Small intestine (tissue), 7 donors: ENCODE measurements around the gene GAMT. TPM values are rescaled to one million over a fixed set of nuclear protein-coding genes. Genes with fewer than 3 reads are reported as not detected.

Source experiments
- DNase-seq, 2 donors: peaks; one replicate each; pipeline versions ENCODE4 v3.0.0 to v3.0.0-alpha.2; 2013
- FAIRE-seq: peaks from 2 replicates; lab custom pipeline; 2012; peaks lifted over from hg19 to GRCh38; lab: Jason Lieb, UNC
- H3K27ac ChIP-seq, 3 donors: one replicate each; pipeline ENCODE4 v1.5.1; 2013; ENCODE audit warnings: low read length in 2 of 3, mild to moderate bottlenecking in 2 of 3, control low read depth in 1 of 3, inconsistent platforms in 1 of 3, low read depth in 1 of 3, moderate library complexity in 1 of 3
- H3K27me3 ChIP-seq, 3 donors: one replicate each; pipeline ENCODE4 v1.6.1; 2013; ENCODE audit warnings: low read length in 3 of 3, inconsistent platforms in 1 of 3; ENCODE audit not compliant: control insufficient read depth in 3 of 3, insufficient read depth in 3 of 3
- H3K36me3 ChIP-seq, 3 donors: one replicate each; pipeline ENCODE4 v1.6.1; 2013; ENCODE audit warnings: low read length in 3 of 3, inconsistent platforms in 1 of 3, low read depth in 1 of 3, mild to moderate bottlenecking in 1 of 3, moderate library complexity in 1 of 3; ENCODE audit not compliant: control insufficient read depth in 3 of 3, insufficient read depth in 2 of 3
- H3K4me1 ChIP-seq, 3 donors: one replicate each; pipeline ENCODE4 v1.6.1; 2013; ENCODE audit warnings: low read length in 2 of 3, inconsistent platforms in 1 of 3, low read depth in 1 of 3, mild to moderate bottlenecking in 1 of 3, moderate library complexity in 1 of 3; ENCODE audit not compliant: control insufficient read depth in 3 of 3, insufficient read depth in 2 of 3
- H3K4me3 ChIP-seq, 3 donors: one replicate each; pipeline ENCODE4 v1.5.1; 2013; ENCODE audit warnings: low read length in 3 of 3, control low read depth in 1 of 3, inconsistent platforms in 1 of 3, low read depth in 1 of 3, mild to moderate bottlenecking in 1 of 3, moderate library complexity in 1 of 3
- H3K9me3 ChIP-seq, 2 donors: one replicate each; pipeline ENCODE4 v1.6.1; 2013; ENCODE audit warnings: low read depth in 1 of 2, low read length in 1 of 2; ENCODE audit not compliant: control insufficient read depth in 2 of 2, insufficient read depth in 1 of 2
- WGBS, 3 donors: extraction: QIAGEN DNeasy Blood & Tissue Kit; methylation state at CpG; one replicate each; pipeline ENCODE4 v1.1.7; 2013; 5-methylcytosine and 5-hydroxymethylcytosine counted together
- polyA plus RNA-seq, 4 donors: library from polyadenylated mRNA; stranded (reverse) in 3 of 4; unstranded in 1 of 4; fragments of 200-250 nt in 3 of 4; fragments of 120-200 nt in 1 of 4; gene quantifications; one replicate each; pipeline versions ENCODE4 v1.2.1 to v1.2.3, GENCODE V29; 2013
- donor health status: healthy with polysubstance abuse.
- donor health status: control.
- donor health status: control.
- donor health status: Bipolar disorder and iron deficiency.
- donor health status: healthy.

Gene GAMT
- polyA plus RNA-seq, 4 donors: 1.1 to 25.7 (median 4.3) TPM

- no peak for FAIRE-seq
These were observed 1.2 kb upstream of the GAMT start for GRCh38 chr19:1402411-1403070.

GRCh38 chr19:1401889-1402217 is 511 bp upstream of the GAMT start:
- peaks cover 0 to 17% (median 0%) of the 10 kb centered on the region in 3 donors for H3K36me3 ChIP-seq
- FAIRE-seq (no peak), DNase-seq (no peak)
- peaks cover 3 to 20% (median 3%) of the 10 kb centered on the region in 3 donors for H3K4me1 ChIP-seq
- H3K4me3 ChIP-seq: no peak overlapping the region
- peaks cover 0 to 3% (median 0%) of the 10 kb centered on the region in 3 donors for H3K27me3 ChIP-seq
- H3K27ac ChIP-seq: no peak overlapping the region
- 51 to 55% (median 52%) methylated on average over 11 of the region's 11 CpGs for WGBS, 3 donors
- H3K9me3 ChIP-seq: no peaks in the 10 kb centered on the region

More at GRCh38 chr19:1402411-1403070, 1.2 kb upstream of the GAMT start:
- H3K27me3 ChIP-seq: peaks cover 0 to 3% (median 0%) of the 10 kb centered on the region in 3 donors
- no peaks in the 10 kb centered on the region for H3K9me3 ChIP-seq
- no peak overlapping the region for H3K27ac ChIP-seq
- peaks cover 3 to 20% (median 3%) of the 10 kb centered on the region in 3 donors for H3K4me1 ChIP-seq
- WGBS, 3 donors: 44 to 57% (median 48%) methylated on average over 24 to 25 of the region's 25 CpGs
- DNase-seq: no peak
- peaks cover 0 to 12% (median 0%) of the 10 kb centered on the region in 3 donors for H3K36me3 ChIP-seq
- H3K4me3 ChIP-seq: no peak overlapping the region

GRCh38 chr19:1400281-1401137 is 833 bp downstream of the GAMT start:
- 6 to 23% (median 13%) methylated on average over 32 to 36 of the region's 36 CpGs for WGBS, 3 donors
- Histone ChIP-seq H3K27me3 (peaks cover 0 to 3% (median 0%) of the 10 kb centered on the region in 3 donors), H3K4me1 (peaks cover 3 to 13% (median 3%) of the 10 kb centered on the region in 3 donors), H3K27ac (no peak overlapping the region), H3K9me3 (no peaks in the 10 kb centered on the region), H3K4me3 (peak overlapping the region in 2 of 3 donors; percentile 52 to 58), H3K36me3 (peaks cover 0 to 25% (median 0%) of the 10 kb centered on the region in 3 donors)
- DNase-seq (peak; percentile 23 to 58), FAIRE-seq (no peak)

DNA sequence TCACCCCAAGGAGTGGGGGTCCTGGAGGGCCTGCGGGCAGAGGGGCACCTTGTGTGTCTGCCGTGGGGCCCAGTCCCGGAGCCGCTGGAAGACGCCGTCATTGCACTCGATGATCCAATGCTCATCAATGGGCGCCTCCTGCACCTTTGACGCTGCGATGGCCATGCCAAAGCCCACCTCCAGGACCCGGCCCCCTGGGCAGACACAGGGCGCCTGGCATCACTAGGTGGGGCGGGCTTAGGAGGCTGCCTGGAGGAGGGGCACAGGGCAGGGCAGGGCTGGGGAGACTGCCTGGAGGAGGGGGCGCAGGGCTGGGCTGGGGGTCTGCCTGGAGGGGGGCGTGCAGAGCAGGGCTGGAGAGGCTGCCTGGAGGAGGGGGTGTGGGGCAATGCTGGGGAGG is 1.6 kb downstream of the GAMT start:
- H3K27ac ChIP-seq: no peak overlapping the region
- WGBS, 3 donors: 84 to 92% (median 87%) methylated on average over 15 of the region's 15 CpGs
- no peak overlapping the region for H3K4me3 ChIP-seq
- peaks cover 0 to 32% (median 0%) of the 10 kb centered on the region in 3 donors for H3K36me3 ChIP-seq
- no peak for DNase-seq
- H3K27me3 ChIP-seq: peaks cover 0 to 3% (median 0%) of the 10 kb centered on the region in 3 donors
- H3K9me3 ChIP-seq: no peaks in the 10 kb centered on the region
- FAIRE-seq: no peak
- peaks cover 3 to 13% (median 3%) of the 10 kb centered on the region in 3 donors for H3K4me1 ChIP-seq

GRCh38 chr19:1399079-1399478 is 2.3 kb downstream of the GAMT start:
- no peak for FAIRE-seq
- Histone ChIP-seq H3K27me3 (peaks cover 0 to 3% (median 0%) of the 10 kb centered on the region in 3 donors), H3K4me3 (no peak overlapping the region), H3K4me1 (peaks cover 3 to 13% (median 3%) of the 10 kb centered on the region in 3 donors), H3K27ac (no peak overlapping the region), H3K36me3 (peaks cover 0 to 39% (median 0%) of the 10 kb centered on the region in 3 donors), H3K9me3 (no peaks in the 10 kb centered on the region)
- WGBS, 3 donors: 61 to 83% (median 80%) methylated on average over 18 to 19 of the region's 19 CpGs
- DNase-seq: no peak

DNA sequence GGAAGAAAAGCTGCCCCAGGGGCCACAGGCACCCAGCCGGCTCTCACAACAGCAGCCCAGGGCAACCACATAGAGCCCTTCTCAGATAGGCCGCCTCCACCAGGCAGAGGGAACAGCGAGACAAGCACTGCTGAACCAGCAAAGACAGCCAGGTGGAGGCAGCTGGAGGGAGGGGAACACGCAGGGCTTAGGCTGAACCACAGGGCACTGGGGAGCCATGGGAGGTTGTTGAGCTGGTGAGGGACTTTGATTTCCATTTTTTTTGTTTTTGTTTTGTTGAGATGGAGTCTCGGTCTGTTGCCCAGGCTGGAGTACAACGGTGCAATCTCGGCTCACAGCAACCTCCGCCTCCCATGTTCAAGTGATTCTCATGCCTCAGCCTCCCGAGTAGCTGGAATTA is 3.5 kb downstream of the GAMT start:
- peaks cover 3 to 13% (median 3%) of the 10 kb centered on the region in 3 donors for H3K4me1 ChIP-seq
- DNase-seq: no peak
- WGBS, 3 donors: 67 to 87% (median 70%) methylated on average over 9 of the region's 9 CpGs
- peaks cover 4 to 52% (median 5%) of the 10 kb centered on the region in 3 donors for H3K36me3 ChIP-seq
- H3K27me3 ChIP-seq: peaks cover 0 to 3% (median 0%) of the 10 kb centered on the region in 3 donors
- H3K9me3 ChIP-seq: no peaks in the 10 kb centered on the region
- FAIRE-seq: no peak
- H3K4me3 ChIP-seq: no peak overlapping the region
- H3K27ac ChIP-seq: no peak overlapping the region

DNA sequence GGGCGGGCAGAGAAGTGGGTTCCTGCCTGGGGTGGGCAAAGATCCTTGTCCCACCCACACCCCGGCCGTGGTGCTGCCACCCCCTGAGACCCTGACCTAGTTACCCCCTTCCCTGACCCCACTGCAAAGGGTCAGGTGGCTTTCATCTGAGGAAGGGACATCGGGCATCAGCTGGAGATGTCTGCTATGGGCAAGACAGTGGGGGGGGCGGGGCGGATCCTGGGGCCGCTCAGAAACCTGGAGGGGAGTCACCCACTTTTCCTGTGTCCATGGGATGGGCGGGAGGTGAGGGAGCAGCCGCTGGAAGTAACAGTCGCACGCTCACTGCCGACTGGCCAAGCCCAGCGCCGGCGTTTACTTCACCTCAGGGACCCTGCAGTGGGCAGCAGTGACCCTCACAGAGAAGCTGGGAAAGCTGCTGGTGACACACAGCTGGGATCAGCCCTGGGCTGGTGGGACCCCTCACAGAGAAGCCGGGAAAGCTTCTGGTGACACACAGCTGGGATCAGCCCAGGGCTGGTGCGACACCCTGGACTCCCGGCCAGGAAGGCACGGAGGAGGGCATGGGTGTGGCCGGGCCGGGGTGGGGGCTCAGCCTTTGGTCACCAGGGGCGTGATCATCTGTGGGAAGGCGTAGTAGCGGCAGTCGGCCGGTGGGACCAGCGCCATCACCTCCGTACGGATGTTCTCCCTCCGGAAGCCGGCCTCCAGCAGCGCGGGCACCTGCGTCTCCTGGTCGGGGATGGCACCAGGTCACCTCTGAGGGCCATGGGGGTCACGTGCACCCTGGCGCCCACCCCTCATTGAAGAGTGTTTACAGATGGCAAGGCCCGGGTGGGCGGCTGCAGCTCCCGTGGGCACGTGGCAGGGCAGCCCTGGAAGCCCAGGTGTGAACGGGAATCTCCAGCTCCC is 4.3 kb downstream of the GAMT start:
- Histone ChIP-seq H3K9me3 (no peaks in the 10 kb centered on the region), H3K27ac (no peak overlapping the region), H3K4me1 (peaks cover 3 to 10% (median 3%) of the 10 kb centered on the region in 3 donors), H3K27me3 (peaks cover 0 to 3% (median 0%) of the 10 kb centered on the region in 3 donors), H3K36me3 (peaks cover 4 to 60% (median 10%) of the 10 kb centered on the region in 3 donors), H3K4me3 (no peak overlapping the region)
- peak in 1 of 2 donors; percentile 58 for DNase-seq
- FAIRE-seq: no peak
- 21 to 62% (median 41%) methylated on average over 28 to 42 of the region's 42 CpGs for WGBS, 3 donors
